ENCODE measurements around the gene NRF1. TPM values are rescaled to one million over a fixed set of nuclear protein-coding genes. Genes with fewer than 3 reads are reported as not detected.
"Not testable (repeated sequence)": the region's sequence is repeated elsewhere in the genome, so short reads cannot be mapped to it uniquely, and the experiment has no call there.

NRF1 gene
- total RNA-seq, 1 donor, result 14.0 TPM

DNA sequence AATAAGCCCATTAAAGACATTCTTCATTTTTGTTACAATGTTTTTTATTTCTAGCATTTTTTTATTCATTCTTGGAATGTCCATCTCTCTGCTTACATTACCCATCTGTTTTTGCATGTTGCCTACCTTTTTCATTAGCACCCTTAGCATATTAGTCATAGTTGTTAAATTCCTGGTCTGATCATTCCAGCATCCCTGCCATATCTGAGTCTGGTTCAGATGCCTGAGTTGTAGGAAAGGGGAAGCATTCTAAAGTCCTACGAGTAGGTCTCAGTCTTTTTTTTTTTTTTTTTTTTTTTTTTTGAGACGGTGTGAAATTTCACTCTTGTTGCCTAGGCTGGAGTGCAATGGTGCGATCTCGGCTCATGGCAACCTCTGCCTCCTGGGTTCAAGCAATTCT, 19.7 kb upstream of the NRF1 start:
- H3K4me3 ChIP-seq (ENCODE audit: low read depth, low read length), result no peak overlapping the region
- DNase-seq (ENCODE audit: low read depth), result no peak
- TF ChIP-seq, protein P1, sequence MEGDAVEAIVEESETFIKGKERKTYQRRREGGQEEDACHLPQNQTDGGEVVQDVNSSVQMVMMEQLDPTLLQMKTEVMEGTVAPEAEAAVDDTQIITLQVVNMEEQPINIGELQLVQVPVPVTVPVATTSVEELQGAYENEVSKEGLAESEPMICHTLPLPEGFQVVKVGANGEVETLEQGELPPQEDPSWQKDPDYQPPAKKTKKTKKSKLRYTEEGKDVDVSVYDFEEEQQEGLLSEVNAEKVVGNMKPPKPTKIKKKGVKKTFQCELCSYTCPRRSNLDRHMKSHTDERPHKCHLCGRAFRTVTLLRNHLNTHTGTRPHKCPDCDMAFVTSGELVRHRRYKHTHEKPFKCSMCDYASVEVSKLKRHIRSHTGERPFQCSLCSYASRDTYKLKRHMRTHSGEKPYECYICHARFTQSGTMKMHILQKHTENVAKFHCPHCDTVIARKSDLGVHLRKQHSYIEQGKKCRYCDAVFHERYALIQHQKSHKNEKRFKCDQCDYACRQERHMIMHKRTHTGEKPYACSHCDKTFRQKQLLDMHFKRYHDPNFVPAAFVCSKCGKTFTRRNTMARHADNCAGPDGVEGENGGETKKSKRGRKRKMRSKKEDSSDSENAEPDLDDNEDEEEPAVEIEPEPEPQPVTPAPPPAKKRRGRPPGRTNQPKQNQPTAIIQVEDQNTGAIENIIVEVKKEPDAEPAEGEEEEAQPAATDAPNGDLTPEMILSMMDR (IDR thresholded peaks at IDR 0.05; ENCODE audit: insufficient read depth, low read length), result no peak

DNA sequence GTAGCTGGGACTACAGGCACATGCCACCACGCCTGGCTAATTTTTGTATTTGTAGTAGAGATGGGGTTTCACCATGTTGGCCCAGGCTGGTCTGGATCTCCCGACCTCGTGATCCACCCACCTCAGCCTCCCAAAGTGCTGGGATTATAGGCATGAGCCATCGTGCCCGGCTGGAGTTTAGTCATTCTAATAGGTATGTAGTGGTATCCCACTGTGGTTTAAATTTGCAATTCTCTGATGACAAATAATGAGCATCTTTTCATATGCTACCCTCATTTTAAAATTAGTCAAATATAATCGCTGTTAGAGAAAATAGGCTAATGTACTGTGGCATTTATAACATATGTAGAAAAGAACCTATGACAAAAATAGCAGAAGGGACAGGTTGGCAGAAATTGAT, 15.1 kb upstream of the NRF1 start:
- DNase-seq (ENCODE audit: low read depth); H3K4me3 ChIP-seq (ENCODE audit: low read depth, low read length): not testable (repeated sequence)

DNA sequence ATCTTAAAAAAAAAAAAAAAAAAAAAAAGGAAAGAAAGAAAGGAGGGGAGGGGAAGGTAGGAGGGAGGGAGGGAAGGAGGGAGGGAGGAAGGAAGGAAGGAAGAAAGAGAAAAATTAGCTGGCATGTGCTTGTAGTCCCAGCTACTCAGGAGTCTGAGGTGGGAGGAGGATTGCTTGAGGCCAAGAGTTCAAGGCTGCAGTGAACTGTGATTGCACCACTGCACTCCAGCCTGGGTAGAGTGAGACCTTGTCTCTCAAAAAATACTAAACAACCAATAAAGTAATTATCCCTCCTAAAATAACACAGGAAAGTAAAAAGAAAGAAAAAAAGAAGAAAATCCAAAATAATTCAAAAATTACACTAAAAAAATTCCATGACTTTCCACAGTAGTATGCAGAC, 13.8 kb upstream of the NRF1 start:
- no peak for DNase-seq (ENCODE audit: low read depth)
- TF ChIP-seq, protein P1 (IDR thresholded peaks at IDR 0.05; ENCODE audit: insufficient read depth, low read length), result no peak
- no peak overlapping the region for H3K4me3 ChIP-seq (ENCODE audit: low read depth, low read length)

DNA sequence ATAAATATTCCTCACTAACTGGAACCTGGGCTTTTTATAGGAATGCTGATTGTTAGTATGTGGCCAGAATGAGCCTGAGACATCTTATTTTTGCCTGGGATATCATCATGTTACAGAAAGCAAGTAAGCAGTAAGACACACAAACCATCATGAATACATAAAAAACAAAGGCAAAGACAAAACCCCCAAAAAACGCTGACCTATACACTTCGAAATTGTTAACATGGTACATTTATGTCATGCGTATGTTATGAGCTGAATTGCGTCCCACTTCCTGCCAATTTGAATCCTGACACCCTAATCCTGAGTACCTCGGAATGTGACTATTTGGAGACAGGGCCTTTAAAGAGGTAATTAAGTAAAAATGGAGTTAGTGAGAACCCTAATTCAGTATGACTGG, 12.3 kb upstream of the NRF1 start:
- TF ChIP-seq, protein P1 (IDR thresholded peaks at IDR 0.05; ENCODE audit: insufficient read depth, low read length), result no peak
- no peak overlapping the region for H3K4me3 ChIP-seq (ENCODE audit: low read depth, low read length)
- DNase-seq (ENCODE audit: low read depth), result no peak

DNA sequence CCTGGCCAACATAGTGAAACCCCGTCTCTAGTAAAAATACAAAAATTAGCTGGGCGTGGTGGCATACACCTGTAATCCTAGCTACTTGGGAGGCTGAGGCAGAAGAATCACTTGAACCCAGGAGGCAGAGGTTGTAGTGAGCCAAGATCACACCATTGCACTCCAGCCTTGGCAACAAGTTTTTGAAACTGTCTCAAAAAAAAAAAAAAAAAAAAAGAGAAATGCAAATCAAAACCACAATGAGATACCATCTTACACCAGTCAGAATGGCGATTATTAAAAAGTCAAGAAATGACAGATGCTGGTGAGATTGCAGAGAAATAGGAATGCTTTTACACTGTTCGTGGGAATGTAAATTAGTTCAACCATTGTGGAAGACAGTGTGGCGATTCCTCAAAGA, 7.9 kb upstream of the NRF1 start:
- DNase-seq (ENCODE audit: low read depth); H3K4me3 ChIP-seq (ENCODE audit: low read depth, low read length): not testable (repeated sequence)

DNA sequence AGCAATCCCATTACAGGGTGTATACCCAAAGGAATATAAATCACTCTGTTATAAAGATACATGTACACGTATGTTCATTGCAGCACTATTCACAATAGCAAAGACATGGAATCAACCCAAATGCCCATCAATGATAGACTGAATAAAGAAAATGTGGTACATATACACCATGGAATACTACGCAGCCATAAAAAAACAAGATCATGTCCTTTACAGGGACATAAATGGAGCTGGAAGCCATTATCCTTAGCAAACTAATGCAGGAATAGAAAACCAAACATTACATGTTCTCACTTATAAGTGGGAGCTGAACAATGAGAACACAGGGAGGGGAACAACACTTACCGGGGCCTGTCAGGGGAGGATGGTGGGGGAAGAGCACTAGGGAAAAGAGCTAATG, 7.5 kb upstream of the NRF1 start:
- H3K4me3 ChIP-seq (ENCODE audit: low read depth, low read length); DNase-seq (ENCODE audit: low read depth): not testable (repeated sequence)

DNA sequence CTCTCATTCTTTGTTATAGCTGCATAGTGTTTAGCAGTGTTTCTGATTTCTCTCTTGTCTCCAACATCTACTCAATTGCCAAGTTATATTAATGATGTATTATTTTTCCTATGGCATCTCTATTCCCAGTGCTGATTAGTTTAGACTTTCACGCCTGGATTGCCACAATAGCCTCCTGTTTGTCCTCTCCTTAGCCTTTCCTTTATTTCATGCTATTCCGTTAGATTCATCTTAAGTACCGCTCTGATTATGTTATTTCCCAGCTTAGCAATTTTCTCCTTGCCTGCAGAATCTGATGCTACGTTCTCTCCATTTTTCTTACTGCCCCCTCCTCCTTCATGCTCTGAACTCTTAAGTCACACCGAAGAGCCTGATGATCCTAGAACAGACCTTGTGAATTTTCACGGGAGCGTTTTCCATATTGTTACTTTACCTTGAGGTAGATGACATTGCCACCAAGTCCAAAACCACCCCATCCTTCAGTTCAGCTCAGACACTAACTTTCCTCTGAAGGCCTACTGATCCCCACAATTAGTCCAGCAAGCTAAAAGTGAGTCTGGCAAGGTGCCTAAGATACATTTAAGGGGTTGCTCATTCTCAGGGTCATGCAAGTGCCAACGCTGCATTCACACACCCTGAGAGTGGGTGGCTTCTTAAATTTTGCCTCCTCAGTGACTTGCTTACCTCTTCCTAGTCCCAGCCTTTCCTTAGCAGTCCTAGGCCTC, 6.6 kb upstream of the NRF1 start:
- TF ChIP-seq, protein P1 (IDR thresholded peaks at IDR 0.05; ENCODE audit: insufficient read depth, low read length), result no peak

DNA sequence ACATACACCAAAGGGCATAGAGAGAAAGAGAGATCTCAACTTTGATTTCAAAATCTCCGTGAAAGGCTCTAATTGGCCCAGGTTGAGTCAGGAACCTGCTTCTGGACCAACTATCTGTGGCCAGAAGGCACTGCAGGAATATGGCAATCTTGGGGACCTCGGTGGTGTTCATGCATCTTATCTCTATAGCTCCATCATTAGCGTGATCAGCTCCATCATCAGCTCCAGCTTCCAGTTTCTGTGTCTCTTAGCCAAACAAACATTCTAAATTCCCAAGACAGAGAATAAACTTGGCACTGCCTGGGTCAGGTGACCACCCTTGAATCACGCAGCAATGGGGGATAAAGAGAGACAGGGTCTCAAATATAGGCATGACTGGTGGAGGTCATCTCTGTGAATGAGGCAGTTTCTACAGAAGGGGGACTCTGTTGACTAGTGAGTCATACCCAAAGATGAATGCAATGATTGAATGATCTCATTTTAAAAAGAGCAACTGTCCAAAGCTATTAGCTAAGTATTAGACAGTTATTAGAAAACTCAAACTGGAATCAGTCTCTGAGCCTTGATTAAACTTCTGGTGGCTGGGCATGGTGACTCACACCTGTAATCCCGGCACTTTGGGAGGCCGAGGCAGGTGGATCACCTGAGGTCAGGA, 5.4 kb upstream of the NRF1 start:
- TF ChIP-seq, protein P1 (IDR thresholded peaks at IDR 0.05; ENCODE audit: insufficient read depth, low read length), result no peak
- H3K4me3 ChIP-seq (ENCODE audit: low read depth, low read length), result no peak overlapping the region
- DNase-seq (ENCODE audit: low read depth), result no peak

More for the DNA sequence above, 6.6 kb upstream of the NRF1 start:
- no peak overlapping the region for H3K4me3 ChIP-seq (ENCODE audit: low read depth, low read length)
- no peak for DNase-seq (ENCODE audit: low read depth)
